Measurements from ENCODE around the gene APBA1. TPM values are rescaled to one million over a fixed set of nuclear protein-coding genes. Genes with fewer than 3 reads are reported as not detected.

APBA1 gene
- total RNA-seq, 1 experiment from 2014 or later: 0.05 TPM

- in situ Hi-C loops (cut with HindIII; ENCODE audit: low pct_unique_long_range_greater_than_20kb, low sequenced_read_pairs): no loop called here
- BruUV-seq (replicated peaks): no TSS peak
- POLR2A ChIA-PET: no interaction called here
Observed at GRCh38 chr9:69470186-69470977, 201.8 kb downstream of the APBA1 start.

GRCh38 chr9:69469136-69469535 lies 203.0 kb downstream of the APBA1 start:
- no peak overlapping the region for H3K27ac ChIP-seq (ENCODE audit: low read length)
- ChIA-PET CTCF (no interaction called here), POLR2A (no interaction called here)
- H3K4me1 ChIP-seq (ENCODE audit: control insufficient read depth, insufficient read depth, low read length): no peaks in the 10 kb centered on the region
- no peaks in the 10 kb centered on the region for H3K9me3 ChIP-seq (ENCODE audit: control insufficient read depth, insufficient read depth, low read depth, low read length)
- intact Hi-C loops (cut with micrococcal nuclease; ENCODE audit: unreplicated experiment) (no loop called here), in situ Hi-C loops (cut with HindIII; ENCODE audit: low pct_unique_long_range_greater_than_20kb, low sequenced_read_pairs) (no loop called here)
- TF ChIP-seq CTCF (IDR thresholded peaks at IDR 0.05) (no peak), REST (IDR thresholded peaks at IDR 0.05; ENCODE audit: insufficient read depth in 1 of 2, low read depth in 2 of 2, low read length in 1 of 2) (no peak), SIN3A (IDR thresholded peaks at IDR 0.05; ENCODE audit: borderline replicate concordance, insufficient read depth, low read depth, low read length) (no peak), TCF7L2 (IDR thresholded peaks at IDR 0.05; ENCODE audit: low read depth, low read length) (no peak), POLR2AphosphoS5 (IDR thresholded peaks at IDR 0.05; ENCODE audit: low read depth, low read length) (no peak)
- H3K36me3 ChIP-seq (ENCODE audit: control insufficient read depth, insufficient read depth, low read length): no peaks in the 10 kb centered on the region
- H3K27me3 ChIP-seq (ENCODE audit: control insufficient read depth, insufficient read depth, low read length): peaks cover 1% of the 10 kb centered on the region; the same call in 1 of the 2 replicates
- BruUV-seq (replicated peaks): no TSS peak
- H3K4me3 ChIP-seq (ENCODE audit: low read depth in 2 of 2, low read length in 2 of 2): no peak overlapping the region
- DNase-seq (ENCODE audit: low read depth, low spot score): no peak
- ATAC-seq: no peak

More at GRCh38 chr9:69470186-69470977, 201.8 kb downstream of the APBA1 start:
- Histone ChIP-seq H3K4me3 (ENCODE audit: low read depth in 2 of 2, low read length in 2 of 2) (no peak overlapping the region), H3K27me3 (ENCODE audit: control insufficient read depth, insufficient read depth, low read length) (peaks cover 2% of the 10 kb centered on the region; the same call in 1 of the 2 replicates), H3K27ac (ENCODE audit: low read length) (no peak overlapping the region), H3K9me3 (ENCODE audit: control insufficient read depth, insufficient read depth, low read depth, low read length) (no peaks in the 10 kb centered on the region), H3K4me1 (ENCODE audit: control insufficient read depth, insufficient read depth, low read length) (no peaks in the 10 kb centered on the region), H3K36me3 (ENCODE audit: control insufficient read depth, insufficient read depth, low read length) (no peaks in the 10 kb centered on the region)
- CTCF ChIA-PET: no interaction called here
- TF ChIP-seq TCF7L2 (IDR thresholded peaks at IDR 0.05; ENCODE audit: low read depth, low read length): no peak
- TF ChIP-seq SIN3A (IDR thresholded peaks at IDR 0.05; ENCODE audit: borderline replicate concordance, insufficient read depth, low read depth, low read length): no peak
- no peak for TF ChIP-seq CTCF (IDR thresholded peaks at IDR 0.05)
- no peak for TF ChIP-seq POLR2AphosphoS5 (IDR thresholded peaks at IDR 0.05; ENCODE audit: low read depth, low read length)
- TF ChIP-seq REST (IDR thresholded peaks at IDR 0.05; ENCODE audit: insufficient read depth in 1 of 2, low read depth in 2 of 2, low read length in 1 of 2): no peak
- DNase-seq (ENCODE audit: low read depth, low spot score): no peak
- intact Hi-C loops (cut with micrococcal nuclease; ENCODE audit: unreplicated experiment): no loop called here
- ATAC-seq: no peak
